Ascending aorta (tissue), 2 donors: ENCODE results near the gene ADCK1. TPM values are rescaled to one million over a fixed set of nuclear protein-coding genes. Genes with fewer than 3 reads are reported as not detected.

ENCODE experiments used
- DNase-seq, 2 donors: peaks; one replicate each; pipeline ENCODE4 v3.0.0-alpha.2; 2019; ENCODE audit warnings: low spot score in 2 of 2
- H3K27ac ChIP-seq, 2 donors: fragments of 200-600 bp; sonication (generic); one replicate each; pipeline ENCODE4 v1.5.1; 2016 to 2017; ENCODE audit warnings: mild to moderate bottlenecking in 1 of 2
- H3K27me3 ChIP-seq: fragments of 200-600 bp; sonication (generic); one replicate; pipeline ENCODE4 v1.5.1; 2017
- H3K36me3 ChIP-seq, 2 donors: fragments of 200-600 bp; sonication (generic); one replicate each; pipeline ENCODE4 v1.5.1; 2016
- H3K4me1 ChIP-seq, 2 donors: fragments of 200-600 bp; sonication (generic); one replicate each; pipeline ENCODE4 v1.5.1; 2016 to 2017; ENCODE audit warnings: mild to moderate bottlenecking in 1 of 2
- H3K4me3 ChIP-seq, 2 donors: fragments of 200-600 bp; sonication (generic); one replicate each; pipeline ENCODE4 v1.5.1; 2016 to 2017; ENCODE audit warnings: mild to moderate bottlenecking in 1 of 2
- H3K9me3 ChIP-seq, 2 donors: fragments of 200-600 bp; sonication (generic); one replicate each; pipeline ENCODE4 v1.5.1; 2016
- CTCF ChIP-seq, 3 experiments: fragments of 200-600 bp in 2 of 3; fragments of 450-650 bp in 1 of 3; sonication (generic) in 2 of 3; IDR thresholded peaks; one replicate each; pipeline ENCODE4 v1.5.1; 2016 to 2019; ENCODE audit warnings: antibody characterized with exemption in 3 of 3, mild to moderate bottlenecking in 1 of 3, moderate library complexity in 1 of 3
- intact Hi-C: fragments of 100-400 bp; cut with DNase I; formaldehyde crosslinking; loops from one replicate; pipeline ENCODE4 v1.15.1; 2023
- total RNA-seq: library from RNA; depleted of rRNA; stranded (reverse); fragments of >200 nt; gene quantifications from one replicate; pipeline ENCODE4 v1.1.0, GENCODE V29; 2016

ADCK1 gene
- total RNA-seq, 1 donor from 2014 or later: 0.43 TPM

- H3K9me3 ChIP-seq: no peaks in the 10 kb centered on the region
- DNase-seq: no peak
- no peak overlapping the region for H3K4me3 ChIP-seq
- H3K27me3 ChIP-seq: no peaks in the 10 kb centered on the region
- H3K4me1 ChIP-seq: no peaks in the 10 kb centered on the region
- H3K36me3 ChIP-seq: peaks cover 0 to 11% of the 10 kb centered on the region in 2 donors
- no peak overlapping the region for H3K27ac ChIP-seq
- TF ChIP-seq CTCF (IDR thresholded peaks at IDR 0.05): no peak
- intact Hi-C loops: no loop called here
These were observed 93.1 kb downstream of the ADCK1 start for GRCh38 chr14:77892890-77893484.

GRCh38 chr14:77897374-77897773 lies 97.5 kb downstream of the ADCK1 start:
- H3K4me1 ChIP-seq: no peaks in the 10 kb centered on the region
- H3K27me3 ChIP-seq: no peaks in the 10 kb centered on the region
- H3K9me3 ChIP-seq: no peaks in the 10 kb centered on the region
- no peak overlapping the region for H3K27ac ChIP-seq
- no peak for TF ChIP-seq CTCF (IDR thresholded peaks at IDR 0.05)
- H3K4me3 ChIP-seq: no peak overlapping the region
- intact Hi-C loops: no loop called here
- DNase-seq: no peak
- no peaks in the 10 kb centered on the region for H3K36me3 ChIP-seq

- Histone ChIP-seq H3K27me3 (no peaks in the 10 kb centered on the region), H3K36me3 (no peaks in the 10 kb centered on the region), H3K9me3 (no peaks in the 10 kb centered on the region), H3K27ac (no peak overlapping the region), H3K4me3 (no peak overlapping the region), H3K4me1 (no peaks in the 10 kb centered on the region)
- no peak for DNase-seq
- intact Hi-C loops: no loop called here
- no peak for TF ChIP-seq CTCF (IDR thresholded peaks at IDR 0.05)
These were observed 102.9 kb downstream of the ADCK1 start for GRCh38 chr14:77902811-77903210.

- Histone ChIP-seq H3K27ac (no peak overlapping the region), H3K9me3 (no peaks in the 10 kb centered on the region), H3K27me3 (no peaks in the 10 kb centered on the region), H3K4me1 (no peaks in the 10 kb centered on the region), H3K4me3 (no peak overlapping the region), H3K36me3 (no peaks in the 10 kb centered on the region)
- no peak for TF ChIP-seq CTCF (IDR thresholded peaks at IDR 0.05)
- DNase-seq: no peak
- intact Hi-C loops: no loop called here
These were observed 103.3 kb downstream of the ADCK1 start for GRCh38 chr14:77903221-77903620.

- H3K27ac ChIP-seq: no peak overlapping the region
- H3K9me3 ChIP-seq: no peaks in the 10 kb centered on the region
- no peak overlapping the region for H3K4me3 ChIP-seq
- no peak for TF ChIP-seq CTCF (IDR thresholded peaks at IDR 0.05)
- no peaks in the 10 kb centered on the region for H3K27me3 ChIP-seq
- no peaks in the 10 kb centered on the region for H3K36me3 ChIP-seq
- no peaks in the 10 kb centered on the region for H3K4me1 ChIP-seq
- DNase-seq: no peak
- intact Hi-C loops: no loop called here
These were observed 104.2 kb downstream of the ADCK1 start for GRCh38 chr14:77903937-77904617.
